ENCODE data around the gene KCNJ8.
"Not testable (repeated sequence)": the region's sequence is repeated elsewhere in the genome, so short reads cannot be mapped to it uniquely, and the experiment has no call there.

KCNJ8 gene
- long read RNA-seq, donor 1, transcript KCNJ8-201 (3 exons, 2,389 nt) = major isoform, 7 of 7 reads
- long read RNA-seq, donor 1, partial matches to known transcripts = 0 of 7 reads
- long read RNA-seq, donor 1, other reads (novel, unspliced or antisense) = 0 of 7 reads
- long read RNA-seq, donor 2, partial matches to known transcripts = 0 of 2 reads
- long read RNA-seq, donor 2, other reads (novel, unspliced or antisense) = 0 of 2 reads
- long read RNA-seq, donor 3, partial matches to known transcripts = 9 of 11 reads
- long read RNA-seq, donor 3, other reads (novel, unspliced or antisense) = 0 of 11 reads
- long read RNA-seq, donor 4, transcript KCNJ8-201 (3 exons, 2,389 nt) = major isoform, 6 of 6 reads
- long read RNA-seq, donor 4, partial matches to known transcripts = 0 of 6 reads
- long read RNA-seq, donor 4, other reads (novel, unspliced or antisense) = 0 of 6 reads
- long read RNA-seq, donor 5, transcript KCNJ8-201 (3 exons, 2,389 nt) = major isoform, 11 of 11 reads
- long read RNA-seq, donor 5, partial matches to known transcripts = 0 of 11 reads
- long read RNA-seq, donor 5, other reads (novel, unspliced or antisense) = 0 of 11 reads
- long read RNA-seq, donor 6, partial matches to known transcripts = 0 of 3 reads
- long read RNA-seq, donor 6, other reads (novel, unspliced or antisense) = 0 of 3 reads
- long read RNA-seq, donor 7, transcript KCNJ8-201 (3 exons, 2,389 nt) = major isoform, 13 of 13 reads
- long read RNA-seq, donor 7, partial matches to known transcripts = 0 of 13 reads
- long read RNA-seq, donor 7, other reads (novel, unspliced or antisense) = 0 of 13 reads
- long read RNA-seq, donor 8, partial matches to known transcripts = 0 of 4 reads
- long read RNA-seq, donor 8, other reads (novel, unspliced or antisense) = 0 of 4 reads

DNA sequence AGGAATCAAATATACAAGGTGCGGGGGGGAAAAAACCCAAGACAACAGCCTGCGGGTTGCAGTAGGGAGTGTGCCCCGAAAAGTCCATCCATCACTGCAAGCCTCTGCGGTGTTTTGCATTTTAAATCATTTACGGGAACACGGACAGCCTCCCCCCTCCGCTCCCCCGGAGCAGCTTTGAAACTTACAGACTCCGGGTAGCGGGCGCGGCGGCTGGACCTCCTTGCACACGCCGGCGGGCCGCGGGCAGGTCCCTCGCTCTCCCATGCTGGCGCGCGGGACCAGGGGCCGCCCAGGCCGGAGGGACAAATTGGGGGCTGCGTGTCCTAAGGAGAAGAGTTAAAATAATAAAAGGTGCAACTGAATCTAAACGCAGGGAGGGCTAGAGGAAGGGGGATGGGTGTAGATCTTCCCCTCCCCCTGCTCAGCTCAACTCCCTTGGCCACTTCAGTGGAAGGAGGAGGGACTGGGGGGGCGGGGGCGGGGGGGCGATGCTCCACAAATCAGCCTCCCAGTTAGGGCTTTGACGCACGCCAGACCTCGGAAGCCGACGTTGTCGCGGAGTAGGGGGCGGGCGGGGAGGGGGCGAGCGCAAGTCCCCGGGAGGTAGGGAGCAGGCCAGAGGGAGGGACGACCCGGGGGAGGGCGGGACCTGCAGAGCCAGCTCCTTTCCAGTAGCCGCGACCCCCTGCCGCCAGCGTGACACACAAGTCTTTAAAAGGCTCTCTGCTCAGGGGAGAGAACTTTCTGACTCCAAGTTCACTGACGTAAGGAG, at the start of gene KCNJ8:
Gene KCNJ8, minus strand, starts transcription at position 349 of the 775 bp plus-strand sequence. CDS start 1,090 bp downstream, outside the sequence.
- peak; percentile 94 for DNase-seq

DNA sequence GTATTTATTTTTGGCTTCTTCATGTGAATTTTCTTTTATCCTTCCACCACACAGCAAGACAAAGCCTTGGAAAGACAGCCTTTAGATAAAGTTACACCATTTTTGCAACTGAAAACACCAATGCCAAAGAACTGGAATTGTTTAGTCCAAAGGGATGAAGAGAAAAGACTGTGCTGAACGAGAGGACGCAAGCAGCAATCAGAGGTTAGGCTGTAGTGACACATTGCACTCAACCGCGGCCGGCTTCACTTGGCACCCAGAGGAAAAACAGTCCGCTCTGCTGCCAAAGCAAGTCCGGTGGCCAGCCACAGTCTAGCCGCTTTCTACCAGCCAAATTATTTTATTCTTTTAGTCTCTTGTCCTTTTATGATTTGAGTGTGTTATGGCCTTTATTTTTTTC, 49.1 kb upstream of the KCNJ8 start:
- DNase-seq = no peak

DNA sequence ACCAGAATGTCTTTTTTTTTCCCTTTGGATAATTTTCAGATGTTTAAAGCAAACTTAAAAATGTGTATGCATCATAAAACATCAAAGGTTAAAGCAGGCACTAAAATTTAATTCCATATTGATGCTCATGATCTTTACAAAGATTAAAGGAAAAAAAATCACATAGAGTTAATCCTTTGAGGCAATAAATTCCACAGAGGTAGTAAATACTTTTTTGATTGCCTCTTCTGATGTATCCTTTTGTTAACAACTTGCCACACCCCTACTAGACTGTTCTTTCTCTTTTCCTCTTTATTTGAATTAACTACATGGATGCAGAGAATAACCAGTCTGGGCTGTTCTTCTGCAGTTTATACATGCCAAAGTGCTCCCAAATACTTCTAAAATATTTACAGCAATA, 45.2 kb upstream of the KCNJ8 start:
- no peak for DNase-seq

DNA sequence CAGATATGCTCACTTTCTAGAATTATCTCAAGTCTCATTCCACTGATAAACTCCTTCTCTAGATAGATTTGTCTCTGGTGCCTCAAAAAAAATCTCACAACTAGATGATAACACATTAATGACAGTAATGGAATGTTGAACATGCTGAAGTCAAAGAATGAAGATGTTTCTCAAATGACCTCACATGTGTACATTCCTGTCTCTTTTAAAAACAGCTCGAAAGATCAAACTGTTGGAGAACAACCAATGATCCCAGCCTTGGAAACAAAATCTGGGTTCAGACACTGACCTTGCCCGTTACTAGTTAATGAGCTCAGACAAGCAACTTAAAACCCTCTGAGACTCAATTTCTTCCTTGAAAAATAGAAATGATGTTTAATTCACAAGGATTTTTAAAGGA, 44.7 kb upstream of the KCNJ8 start:
- DNase-seq = no peak

DNA sequence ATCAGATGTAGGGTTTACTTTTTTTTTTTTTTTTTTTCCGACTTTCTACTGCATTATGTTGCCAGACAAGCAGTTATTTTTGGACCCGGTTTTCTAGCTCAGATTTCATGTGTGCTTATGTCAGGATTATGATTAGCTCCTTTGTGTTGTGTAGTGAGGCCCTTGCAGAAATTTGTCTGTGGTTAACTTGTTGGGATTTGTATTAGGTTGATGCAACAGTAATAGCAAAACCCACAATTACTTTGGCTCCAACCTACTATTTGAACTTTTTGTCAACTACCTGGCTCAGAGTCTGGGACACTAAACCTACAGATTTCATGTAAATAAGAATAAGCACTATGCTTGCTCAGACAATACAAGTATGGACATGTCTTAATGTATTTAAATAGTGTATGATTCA, 44.1 kb upstream of the KCNJ8 start:
- DNase-seq = no peak

DNA sequence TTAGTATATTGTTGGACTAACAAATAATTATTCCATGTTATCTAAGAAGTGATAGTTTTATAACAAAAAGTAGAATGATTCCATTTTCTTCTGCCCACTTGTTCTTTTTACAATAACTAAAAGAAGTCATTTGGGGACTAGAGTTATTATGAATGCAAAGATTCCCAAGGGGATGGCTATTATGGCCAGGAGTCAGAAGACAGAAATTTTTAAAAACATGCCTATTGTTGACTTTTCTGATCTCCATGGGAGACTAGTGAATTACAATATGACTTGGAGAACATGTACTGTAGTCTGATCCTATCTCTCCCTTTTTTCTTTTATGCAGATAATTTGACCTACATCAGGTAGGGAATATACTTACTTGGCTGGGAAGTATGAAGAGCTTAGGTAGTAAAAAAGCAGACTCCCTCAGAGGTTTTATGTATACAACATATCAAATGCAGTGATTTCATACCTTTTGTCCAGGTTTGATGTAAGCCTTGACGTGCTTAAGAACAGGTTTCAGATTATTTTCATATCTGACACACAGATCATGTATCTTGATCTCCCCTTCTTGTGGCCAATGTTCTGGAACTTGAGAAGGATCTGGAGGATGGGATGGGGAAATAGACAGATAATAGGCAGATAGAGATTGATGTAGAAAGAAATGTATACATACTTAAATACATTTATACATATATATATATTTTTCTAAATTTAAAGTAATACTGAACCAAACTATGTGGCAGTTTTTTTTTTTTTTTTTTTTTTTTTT, 41.0 kb upstream of the KCNJ8 start:
- DNase-seq = no peak

DNA sequence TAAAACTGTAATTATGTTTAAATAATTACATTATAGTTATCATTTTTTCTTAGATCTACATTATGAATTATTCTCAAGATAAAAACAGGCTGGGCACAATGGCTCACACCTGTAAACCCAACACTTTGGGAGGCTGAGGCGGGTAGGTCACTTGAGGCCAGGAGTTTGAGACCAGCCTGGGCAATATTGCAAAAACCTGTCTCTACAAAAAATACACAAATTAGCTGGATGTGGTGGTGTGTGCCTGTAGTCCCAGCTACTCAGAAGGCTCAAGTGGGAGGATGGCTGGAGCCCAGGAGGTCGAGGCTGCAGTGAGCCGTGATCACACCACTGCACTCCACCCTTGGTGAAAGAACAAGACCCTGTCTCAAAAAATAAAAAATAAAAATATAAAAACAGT, 40.3 kb upstream of the KCNJ8 start:
- no peak for DNase-seq

DNA sequence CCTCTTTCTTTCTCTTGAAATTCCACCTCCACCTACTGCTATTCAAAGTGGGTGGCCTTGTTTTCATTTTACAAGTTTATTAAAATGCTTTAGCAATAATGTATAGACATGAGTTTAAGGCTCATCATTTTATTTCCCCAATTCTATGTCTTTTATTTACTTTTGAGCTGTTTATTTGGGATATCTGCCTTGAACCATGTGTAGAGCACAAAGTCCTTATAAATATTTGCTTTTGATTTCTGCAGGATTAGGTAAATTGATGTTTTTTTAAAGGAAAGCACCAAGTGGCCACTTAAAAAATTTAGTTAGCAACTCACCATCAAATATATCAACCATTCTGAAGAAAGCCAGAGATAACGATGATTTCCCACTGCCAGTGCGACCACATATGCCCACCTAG, 39.8 kb upstream of the KCNJ8 start:
- DNase-seq = no peak

DNA sequence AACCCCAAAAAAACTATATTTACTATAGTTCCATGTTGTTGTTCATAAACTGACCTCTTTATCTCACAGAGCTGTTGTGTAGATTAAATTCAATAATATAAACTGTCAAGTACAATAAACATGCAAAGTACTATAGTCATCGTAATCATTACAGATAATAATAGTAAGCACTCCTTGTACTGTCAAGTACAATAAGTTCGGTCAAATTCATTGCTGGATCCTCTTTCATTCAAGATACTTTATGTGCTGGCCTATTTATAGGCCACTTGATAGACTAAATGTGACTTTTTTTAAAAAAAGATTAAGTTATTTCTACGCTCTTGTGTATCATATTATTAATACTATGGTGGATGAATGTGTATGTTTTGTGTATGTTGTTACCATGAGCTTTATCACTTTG, 39.2 kb upstream of the KCNJ8 start:
- DNase-seq = no peak

DNA sequence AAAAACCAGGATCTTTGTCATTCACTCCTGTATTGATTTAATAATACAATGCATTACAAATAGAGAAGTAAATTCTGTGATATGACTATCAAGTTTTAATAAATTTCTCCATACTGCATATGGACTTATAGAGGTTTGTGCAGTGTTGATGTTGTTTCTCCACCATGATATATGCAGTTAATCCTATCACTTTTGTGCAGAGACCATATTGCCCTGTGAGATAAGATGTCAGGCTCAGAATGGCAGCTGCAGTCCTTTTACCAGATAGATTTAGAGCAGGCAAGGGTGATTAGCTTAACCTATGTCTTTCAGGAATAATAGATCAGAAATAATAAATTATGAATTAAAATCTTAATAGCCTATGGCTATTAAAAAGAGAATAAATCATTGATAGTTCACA, 38.6 kb upstream of the KCNJ8 start:
- DNase-seq = no peak

DNA sequence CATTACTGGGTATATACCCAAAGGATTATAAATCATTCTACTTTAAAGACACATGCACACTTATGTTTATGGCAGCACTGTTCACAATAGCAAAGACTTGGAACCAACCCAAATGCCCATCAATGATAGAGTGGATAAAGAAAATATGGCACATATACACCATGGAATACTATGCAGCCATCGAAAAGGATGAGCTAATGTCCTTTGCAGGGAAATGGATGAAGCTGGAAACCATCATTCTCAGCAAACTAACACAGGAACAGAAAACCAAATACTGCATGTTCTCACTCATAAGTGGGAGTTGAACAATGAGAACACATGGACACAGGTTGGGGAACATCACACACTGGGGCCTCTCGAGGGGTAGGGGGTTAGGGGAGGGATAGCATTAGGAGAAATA, 37.8 kb upstream of the KCNJ8 start:
- not testable (repeated sequence) for DNase-seq

DNA sequence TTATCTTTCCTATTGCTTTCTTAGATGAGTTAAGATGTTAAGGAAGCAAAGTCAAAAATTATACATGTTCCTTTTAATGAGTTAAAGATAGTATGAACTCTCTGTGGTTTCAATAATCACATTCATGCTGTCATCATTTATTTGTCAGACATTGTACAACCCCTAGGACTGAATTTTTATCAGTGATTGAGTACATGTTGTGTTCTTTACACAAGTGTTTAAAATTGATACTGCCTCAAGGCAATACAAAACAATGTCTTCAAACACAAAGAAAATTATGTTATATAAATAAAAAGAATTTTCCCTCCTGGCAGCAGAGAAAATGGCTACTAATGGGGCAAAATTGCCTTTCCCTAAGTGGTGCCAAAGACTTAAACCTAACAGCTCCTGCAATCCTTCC, 34.6 kb upstream of the KCNJ8 start:
- no peak for DNase-seq

DNA sequence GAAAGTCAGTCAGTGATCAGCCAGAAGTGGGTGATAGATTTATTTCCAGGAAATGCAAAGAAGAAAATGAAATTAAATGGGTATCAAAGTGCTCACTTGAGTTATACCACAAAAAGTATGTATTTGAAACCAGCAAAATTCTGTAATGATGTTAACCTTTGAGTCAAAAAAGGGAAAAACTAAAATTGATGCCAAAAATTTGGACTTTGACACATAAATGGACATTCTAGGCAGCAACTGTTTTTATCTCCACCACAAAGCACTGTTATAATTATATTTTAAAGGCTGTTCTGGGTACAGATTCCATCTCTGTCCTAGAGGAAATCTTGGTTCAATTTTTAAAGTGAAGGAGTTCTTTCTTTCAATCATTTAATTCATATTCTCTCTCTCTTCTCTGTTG, 31.7 kb upstream of the KCNJ8 start:
- no peak for DNase-seq

DNA sequence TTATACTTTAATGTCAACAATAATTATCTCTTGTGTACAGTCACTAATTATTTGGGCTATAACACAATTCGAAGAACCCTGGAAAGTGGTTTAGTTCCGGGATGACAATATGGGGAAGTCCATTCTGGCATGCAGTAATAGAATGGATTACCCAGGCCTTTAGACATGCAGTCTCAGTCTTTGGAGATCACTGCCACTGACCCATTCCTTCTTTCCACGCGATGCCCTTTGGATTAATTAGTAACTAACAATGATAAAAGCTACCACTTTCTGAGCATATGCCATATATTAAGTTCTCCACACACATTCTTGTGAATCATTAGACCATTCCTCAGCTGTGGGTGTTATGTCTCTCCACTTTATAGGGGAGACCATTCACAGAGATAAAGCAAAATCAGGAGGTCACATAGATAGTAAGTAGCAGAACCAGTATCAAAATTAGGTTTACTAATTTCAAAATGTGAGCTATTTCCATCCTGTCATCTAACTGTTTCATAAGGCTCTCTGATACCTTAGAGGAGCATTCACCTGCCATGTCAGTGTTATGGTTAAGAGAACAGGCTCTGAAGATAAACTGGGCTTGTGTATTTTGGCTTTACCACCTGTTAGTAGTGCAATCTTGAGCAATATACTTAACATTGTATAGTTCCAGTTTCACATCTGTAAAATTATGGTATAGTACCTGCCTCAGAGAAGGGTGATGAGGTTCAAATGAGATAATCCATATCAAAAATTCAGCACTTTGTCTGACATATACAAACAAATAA, 27.2 kb upstream of the KCNJ8 start:
- no peak for DNase-seq

DNA sequence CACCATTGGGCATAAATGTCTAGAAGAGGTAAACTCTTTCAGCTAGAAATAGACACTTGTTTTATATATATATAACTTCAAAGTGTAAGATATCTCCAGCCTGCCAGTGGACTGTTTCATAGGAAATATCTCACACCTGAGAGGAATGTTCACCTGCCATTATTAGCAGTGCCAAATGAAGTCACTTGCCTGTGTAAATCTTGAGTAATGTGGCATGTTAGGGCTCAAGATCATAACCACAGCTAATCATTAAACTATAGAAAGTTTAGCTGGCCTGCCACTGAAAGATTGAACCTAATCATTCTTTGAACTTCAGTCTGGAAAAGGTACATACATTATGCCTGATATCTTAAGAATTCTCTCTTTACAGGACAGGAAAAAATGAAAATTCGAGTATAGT, 25.5 kb upstream of the KCNJ8 start:
- DNase-seq = no peak

DNA sequence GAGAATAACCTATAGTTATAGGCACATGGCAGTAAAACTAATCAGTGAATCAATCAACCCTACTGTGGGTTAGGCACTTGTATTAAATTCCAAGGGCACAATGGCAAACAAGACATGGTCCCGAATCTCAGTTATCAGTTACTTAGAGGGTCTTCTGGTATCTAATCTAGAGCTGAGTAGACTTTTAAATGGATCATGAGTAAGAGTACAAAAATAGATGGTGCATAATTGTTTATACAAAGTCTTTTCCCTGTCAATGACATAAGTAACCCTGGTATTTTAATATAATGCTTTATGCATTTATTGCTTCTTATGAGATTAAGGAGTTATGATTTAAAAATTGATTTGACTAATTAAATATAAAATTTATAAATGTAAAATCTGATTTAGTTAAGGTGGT, 23.0 kb upstream of the KCNJ8 start:
- DNase-seq = no peak

DNA sequence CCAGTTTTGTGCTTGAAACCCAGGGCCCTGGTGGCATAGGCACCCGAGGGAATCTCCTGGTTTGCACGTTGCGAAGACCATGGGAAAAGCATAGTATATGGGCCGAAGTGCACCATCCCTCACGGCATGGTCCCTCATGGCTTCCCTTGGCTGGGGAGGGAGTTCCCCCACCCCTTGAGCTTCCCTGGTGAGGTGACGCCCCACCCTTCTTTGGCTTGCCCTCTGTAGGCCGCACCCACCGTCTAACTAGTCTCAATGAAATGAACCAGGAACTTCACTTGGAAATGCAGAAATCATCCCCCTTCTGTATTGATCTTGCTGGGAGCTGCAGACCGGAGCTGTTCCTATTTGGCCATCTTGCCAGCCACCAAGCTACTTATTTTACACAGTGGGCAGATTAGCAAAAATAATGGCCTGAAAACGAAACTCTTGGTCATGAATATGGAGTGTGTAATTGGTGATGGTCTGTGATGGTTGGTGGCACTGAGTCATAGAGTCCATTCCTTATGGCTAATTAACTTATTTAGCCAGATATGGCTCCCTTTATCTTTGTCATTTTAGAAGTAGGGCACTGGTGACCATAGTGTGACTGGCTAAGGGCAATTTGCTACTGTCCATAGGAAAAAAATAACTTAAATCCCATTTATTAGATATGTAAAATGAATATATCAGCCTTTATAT, 21.3 kb upstream of the KCNJ8 start:
- DNase-seq = no peak

DNA sequence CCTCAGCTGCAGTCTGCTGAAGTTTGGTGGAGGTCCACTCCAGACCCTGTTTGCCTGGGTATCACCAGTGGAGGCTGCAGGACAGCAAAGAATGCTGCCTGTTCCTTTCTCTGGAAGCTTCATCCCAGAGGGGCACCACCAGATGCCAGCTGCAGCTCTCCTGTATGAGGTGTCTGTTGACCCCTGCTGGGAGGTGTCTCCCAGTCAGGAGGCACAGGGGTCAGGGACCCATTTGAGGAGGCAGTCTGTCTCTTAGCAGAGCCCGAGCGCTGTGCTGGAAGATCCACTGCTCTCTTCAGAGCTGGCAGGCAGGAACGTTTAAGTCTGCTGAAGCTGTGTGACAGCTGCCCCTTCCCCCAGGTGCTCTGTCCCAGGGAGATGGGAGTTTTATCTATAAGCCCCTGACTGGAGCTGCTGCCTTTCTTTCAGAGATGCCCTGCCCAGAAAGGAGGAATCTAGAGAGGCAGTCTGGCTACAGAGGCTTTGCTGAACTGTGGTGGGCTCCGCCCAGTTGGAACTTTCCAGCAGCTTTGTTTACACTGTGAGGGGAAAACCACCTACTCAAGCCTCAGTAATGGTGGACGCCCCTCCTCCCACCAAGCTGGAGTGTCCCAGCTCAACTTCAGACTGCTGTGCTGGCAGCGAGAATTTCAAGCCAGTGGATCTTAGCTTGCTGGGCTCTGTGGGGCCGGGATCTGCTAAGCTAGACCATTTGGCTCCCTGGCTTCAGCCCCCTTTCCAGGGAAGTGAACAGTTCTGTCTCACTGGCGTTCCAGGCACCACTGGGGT, 20.5 kb upstream of the KCNJ8 start:
- not testable (repeated sequence) for DNase-seq

DNA sequence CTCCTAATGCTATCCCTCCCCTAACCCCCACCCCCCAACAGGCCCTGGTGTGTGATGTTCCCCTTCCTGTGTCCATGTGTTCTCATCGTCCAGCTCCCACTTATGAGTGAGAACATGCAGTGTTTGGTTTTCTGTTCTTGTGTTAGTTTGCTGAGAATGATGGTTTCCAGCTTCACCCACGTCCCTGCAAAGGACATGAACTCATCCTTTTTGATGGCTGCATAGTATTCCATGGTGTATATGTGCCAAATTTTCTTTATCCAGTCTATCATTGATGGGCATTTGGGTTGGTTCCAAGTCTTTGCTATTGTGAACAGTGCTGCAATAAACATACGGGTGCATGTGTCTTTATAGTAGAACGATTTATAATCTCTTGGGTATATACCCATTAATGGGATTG, 15.2 kb upstream of the KCNJ8 start:
- not testable (repeated sequence) for DNase-seq

Data from right kidney (tissue), 9 donors.